HG02623 (cell line): Measurements from ENCODE around the gene HECTD4.

Source experiments
- ATAC-seq: cut with Tn5 transposase; IDR thresholded peaks from one replicate; pipeline ENCODE4 v1.9.1; 2021; ENCODE audit warnings: moderate library complexity; ENCODE audit not compliant: unreplicated experiment

HECTD4 gene

GRCh38 chr12:112219195-112219594 lies 163.0 kb downstream of the HECTD4 start:
- no peak for ATAC-seq

GRCh38 chr12:112218150-112218549 lies 164.1 kb downstream of the HECTD4 start:
- no peak for ATAC-seq

- ATAC-seq, result no peak
Observed at GRCh38 chr12:112217647-112218046, 164.6 kb downstream of the HECTD4 start.

GRCh38 chr12:112216223-112216622 lies 166.0 kb downstream of the HECTD4 start:
- ATAC-seq, result no peak

GRCh38 chr12:112214064-112214463 lies 168.2 kb downstream of the HECTD4 start:
- no peak for ATAC-seq

- no peak for ATAC-seq
Observed at GRCh38 chr12:112208301-112208910, 173.8 kb downstream of the HECTD4 start.

GRCh38 chr12:112207397-112207924 lies 174.8 kb downstream of the HECTD4 start:
- ATAC-seq, result no peak

- ATAC-seq, result no peak
Observed at GRCh38 chr12:112206944-112207343, 175.3 kb downstream of the HECTD4 start.

- no peak for ATAC-seq
Observed at GRCh38 chr12:112199136-112199535, 183.1 kb downstream of the HECTD4 start.

GRCh38 chr12:112198120-112198733 lies 184.0 kb downstream of the HECTD4 start:
- ATAC-seq, result no peak

GRCh38 chr12:112196196-112196875 lies 185.9 kb downstream of the HECTD4 start:
- ATAC-seq, result no peak

GRCh38 chr12:112194601-112195247 lies 187.5 kb downstream of the HECTD4 start:
- ATAC-seq, result no peak

- ATAC-seq, result no peak
Observed at GRCh38 chr12:112192475-112192874, 189.8 kb downstream of the HECTD4 start.

- no peak for ATAC-seq
Observed at GRCh38 chr12:112191840-112192321, 190.3 kb downstream of the HECTD4 start.

- no peak for ATAC-seq
Observed at GRCh38 chr12:112191201-112191600, 191.0 kb downstream of the HECTD4 start.

- ATAC-seq, result no peak
Observed at GRCh38 chr12:112190231-112191025, 191.8 kb downstream of the HECTD4 start.

- no peak for ATAC-seq
Observed at GRCh38 chr12:112188130-112188830, 194.0 kb downstream of the HECTD4 start.

GRCh38 chr12:112185093-112185923 lies 196.9 kb downstream of the HECTD4 start:
- ATAC-seq, result no peak
